HG03520 (cell line): ENCODE measurements around the gene RNGTT.
"Not testable (repeated sequence)": the region's sequence is repeated elsewhere in the genome, so short reads cannot be mapped to it uniquely, and the experiment has no call there.

Experiments used
- ATAC-seq: cut with Tn5 transposase; IDR thresholded peaks from one replicate; pipeline ENCODE4 v1.9.1; 2021; ENCODE audit warnings: mild to moderate bottlenecking, moderate library complexity; ENCODE audit not compliant: unreplicated experiment

RNGTT gene

DNA sequence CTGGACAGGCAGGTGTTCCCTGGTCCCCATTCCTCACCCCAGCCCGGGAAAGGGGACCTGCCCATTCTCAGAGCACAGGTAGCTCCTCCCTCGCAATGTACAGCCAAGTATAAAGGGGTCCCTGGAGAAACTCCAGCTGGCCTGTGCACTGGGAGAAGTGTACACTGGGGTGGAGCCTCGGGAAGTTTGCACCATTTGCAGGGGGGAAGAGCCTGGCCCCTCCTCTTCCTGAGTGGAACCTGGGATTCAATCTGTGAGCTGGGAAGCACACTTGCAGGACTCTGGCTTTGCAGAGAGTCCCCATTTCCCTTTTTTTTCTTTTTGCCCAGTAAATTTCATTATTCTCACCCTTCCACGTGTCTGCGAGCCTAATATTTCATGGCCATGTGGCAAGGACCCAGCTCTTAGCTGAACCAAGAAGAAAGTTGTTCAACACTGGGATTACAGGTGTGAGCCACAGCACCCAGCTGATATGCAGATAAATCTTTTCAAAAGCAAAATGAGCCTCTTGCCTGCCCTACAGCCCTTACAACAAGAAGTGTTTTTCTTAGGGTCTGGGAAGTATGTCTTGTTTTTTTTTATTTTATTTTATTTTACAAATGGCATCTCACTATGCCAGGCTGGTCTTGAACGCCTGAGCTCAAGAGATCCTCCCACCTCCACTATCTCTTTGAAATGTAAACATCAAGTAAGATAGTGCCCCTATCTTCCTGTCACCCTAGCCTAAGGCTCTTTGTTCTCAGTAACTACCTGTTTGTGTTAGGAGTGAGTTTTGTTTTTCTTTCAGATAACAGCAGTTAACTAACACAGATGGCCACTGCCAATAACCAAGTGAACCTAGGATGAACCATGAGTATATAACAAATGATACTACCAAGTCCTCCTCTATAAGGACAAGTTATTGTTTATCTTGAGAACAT, 9.3 kb upstream of the RNGTT start:
- ATAC-seq = no peak

DNA sequence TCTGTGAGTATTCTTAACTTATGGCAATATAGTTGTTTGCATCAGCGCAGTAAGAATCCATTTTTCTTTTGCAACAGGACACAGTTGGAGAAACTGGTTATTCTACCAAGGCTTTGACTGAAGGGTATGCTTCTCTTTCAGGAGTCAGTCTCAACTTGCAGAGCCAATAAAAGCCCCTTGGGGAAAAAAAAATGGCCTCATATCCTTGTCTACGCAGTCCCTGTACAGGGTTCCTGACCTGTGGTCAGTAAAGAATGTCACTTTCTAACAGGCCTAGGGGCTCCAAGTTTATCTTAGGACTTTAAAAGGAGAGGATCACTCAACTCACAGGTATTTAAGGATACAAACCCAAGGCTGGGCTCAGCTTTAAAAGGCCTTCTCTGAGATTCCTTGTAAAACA, 6.9 kb upstream of the RNGTT start:
- no peak for ATAC-seq

DNA sequence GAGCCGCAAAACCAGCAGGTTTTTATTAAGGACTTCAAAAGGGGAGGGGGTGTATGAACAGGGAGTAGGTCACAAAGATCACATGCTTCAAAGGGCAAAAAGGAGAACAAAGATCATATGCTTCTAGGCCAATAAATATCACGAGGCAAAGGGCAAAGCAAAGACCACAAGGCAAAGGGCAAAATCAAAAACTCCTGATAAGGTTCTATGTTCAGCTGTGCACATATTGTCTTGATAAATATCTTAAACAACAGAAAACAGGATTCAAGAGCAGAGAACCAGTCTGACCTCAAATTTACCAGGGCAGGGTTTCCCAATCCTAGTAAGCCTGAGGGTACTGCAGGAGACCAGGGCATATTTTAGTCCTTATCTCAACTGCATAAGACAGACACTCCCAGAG, 5.8 kb upstream of the RNGTT start:
- not testable (repeated sequence) for ATAC-seq

DNA sequence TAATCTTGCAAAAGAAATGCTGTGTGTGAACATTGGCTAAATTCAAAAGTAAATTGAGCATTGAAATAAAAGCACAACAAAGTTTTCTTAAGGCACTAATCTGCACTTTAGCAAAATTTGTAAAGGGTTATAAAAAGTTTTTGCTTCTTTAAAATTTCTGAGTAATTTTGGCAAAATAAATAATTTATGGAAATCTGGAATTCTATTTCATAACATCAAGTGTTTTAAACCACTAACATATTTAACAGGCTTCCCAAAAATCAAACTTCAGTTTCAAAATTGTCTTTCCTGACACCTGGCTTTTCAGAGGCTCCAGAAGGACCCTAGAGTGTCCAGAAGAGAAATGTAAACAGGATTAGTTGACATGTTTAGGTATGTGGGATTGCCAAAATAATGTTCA, 4.5 kb upstream of the RNGTT start:
- ATAC-seq = no peak

DNA sequence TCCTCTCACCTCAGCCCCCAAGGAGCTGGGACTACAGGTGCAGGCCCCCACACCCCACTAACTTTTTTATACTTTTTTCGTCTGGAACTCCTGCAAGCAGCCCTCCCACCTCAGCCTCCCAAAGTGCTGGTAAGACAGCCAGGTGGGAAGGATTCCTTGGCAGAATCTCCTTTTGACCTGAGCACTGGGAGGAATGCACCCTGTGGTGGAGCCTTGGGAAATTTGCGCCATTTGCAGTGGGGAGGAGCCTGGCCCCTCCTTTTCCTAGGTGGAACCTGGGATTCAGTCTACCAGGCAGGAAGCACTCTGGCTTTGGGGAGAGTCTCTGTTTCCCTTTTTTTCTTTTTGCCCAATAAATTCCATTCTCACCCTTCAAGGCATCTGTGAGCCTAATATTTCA, 2.3 kb upstream of the RNGTT start:
- no peak for ATAC-seq

DNA sequence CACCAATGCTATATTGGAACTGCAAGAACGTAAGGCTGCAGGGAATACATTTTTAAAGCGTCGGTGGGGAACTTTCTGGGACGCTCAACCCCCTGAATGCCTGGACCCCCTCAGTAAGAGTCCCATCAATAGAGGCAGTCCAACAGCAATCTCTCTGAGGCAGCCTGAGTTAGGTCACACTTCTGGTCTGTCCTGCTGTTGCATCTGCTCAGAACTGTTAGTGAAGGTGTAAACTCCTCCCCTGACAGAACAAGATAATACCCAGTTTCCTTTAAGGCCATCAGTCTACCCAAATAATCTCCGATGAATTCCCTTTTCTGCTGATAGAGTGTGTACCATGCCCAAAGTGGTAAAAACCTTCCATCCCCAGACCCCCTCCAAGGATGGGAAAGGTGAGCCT, 1.1 kb upstream of the RNGTT start:
- ATAC-seq = no peak

DNA sequence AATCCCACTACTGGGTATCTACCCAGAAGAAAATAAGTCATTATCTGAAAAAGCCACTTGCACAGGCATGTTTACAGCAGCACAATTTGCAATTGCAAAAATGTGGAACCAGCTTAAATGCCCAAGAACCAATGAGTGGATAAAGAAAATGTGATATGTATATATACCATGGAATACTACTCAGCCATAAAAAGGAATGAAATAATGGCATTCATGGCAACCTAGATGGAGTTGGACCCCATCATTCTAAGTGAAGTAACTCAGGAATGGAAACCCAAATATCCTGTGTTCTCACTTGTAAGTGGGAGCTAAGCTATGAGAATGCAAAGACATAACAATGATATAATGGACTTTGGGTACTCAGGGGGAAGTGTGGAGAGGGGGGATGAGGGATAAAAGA, 4.6 kb downstream of the RNGTT start:
- ATAC-seq = no peak

DNA sequence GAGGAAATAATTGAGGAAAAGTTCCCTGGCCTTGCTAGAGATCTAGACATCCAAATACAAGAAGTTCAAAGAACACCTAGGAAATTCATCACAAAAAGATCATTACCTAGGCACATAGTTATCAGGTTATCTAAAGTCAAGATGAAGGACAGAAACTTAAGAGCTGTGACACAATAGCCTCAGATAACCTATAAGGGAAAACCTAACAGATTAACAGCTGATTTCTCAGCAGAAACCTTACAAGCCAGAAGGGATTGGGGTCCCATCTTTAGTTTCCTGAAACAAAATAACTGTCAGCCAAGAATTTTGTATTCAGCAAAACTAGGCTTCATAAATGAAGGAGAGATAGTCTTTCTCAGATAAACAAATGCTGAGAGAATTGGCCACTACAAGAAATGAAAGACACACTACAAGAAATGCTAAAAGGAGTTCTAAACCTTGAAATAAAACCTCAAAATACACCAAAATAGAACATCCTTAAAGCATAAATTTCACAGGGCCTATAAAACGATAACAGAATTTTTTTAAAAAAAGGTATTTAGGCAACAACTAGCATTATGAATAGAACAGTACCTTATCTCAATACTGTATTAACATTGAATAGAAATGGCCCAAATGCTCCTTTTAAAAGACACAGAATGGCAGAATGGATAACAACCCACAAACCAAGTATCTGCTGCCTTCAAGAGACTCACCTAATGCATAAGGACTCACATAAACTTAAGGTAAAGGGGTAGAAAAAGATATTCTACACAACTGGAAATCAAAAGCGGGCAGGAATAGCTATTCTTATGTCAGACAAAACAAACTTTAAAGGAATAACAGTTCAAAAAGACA, 9.7 kb downstream of the RNGTT start:
- no peak for ATAC-seq

DNA sequence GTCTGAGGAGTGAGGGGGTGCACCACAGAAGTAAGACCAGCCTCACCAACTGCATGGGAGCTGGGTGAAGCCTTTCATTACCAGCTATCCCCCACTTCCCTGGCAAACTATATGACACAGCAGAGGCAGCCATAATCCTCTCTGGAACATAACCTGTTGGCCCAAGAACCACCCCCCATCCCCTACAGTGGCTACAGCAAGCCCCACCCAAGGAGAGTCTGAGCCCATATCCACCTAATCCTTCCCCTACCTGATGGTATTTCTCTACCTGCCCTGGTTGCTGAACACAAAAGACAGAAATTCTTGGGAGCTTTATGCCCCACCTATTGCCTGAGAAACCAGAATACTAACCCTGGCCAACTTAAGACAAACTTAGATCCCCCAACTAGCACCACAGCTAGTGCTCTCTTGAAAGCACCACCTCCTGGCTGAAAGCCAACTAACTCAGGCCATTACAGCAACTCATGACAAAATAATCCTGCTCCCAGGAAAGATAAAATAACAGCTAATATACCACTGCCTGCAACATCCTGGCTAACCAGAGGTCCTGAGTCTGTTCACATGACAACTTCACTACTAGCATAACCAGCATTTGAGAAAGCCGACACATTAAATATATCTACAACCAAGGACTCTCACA, 11.2 kb downstream of the RNGTT start:
- no peak for ATAC-seq

DNA sequence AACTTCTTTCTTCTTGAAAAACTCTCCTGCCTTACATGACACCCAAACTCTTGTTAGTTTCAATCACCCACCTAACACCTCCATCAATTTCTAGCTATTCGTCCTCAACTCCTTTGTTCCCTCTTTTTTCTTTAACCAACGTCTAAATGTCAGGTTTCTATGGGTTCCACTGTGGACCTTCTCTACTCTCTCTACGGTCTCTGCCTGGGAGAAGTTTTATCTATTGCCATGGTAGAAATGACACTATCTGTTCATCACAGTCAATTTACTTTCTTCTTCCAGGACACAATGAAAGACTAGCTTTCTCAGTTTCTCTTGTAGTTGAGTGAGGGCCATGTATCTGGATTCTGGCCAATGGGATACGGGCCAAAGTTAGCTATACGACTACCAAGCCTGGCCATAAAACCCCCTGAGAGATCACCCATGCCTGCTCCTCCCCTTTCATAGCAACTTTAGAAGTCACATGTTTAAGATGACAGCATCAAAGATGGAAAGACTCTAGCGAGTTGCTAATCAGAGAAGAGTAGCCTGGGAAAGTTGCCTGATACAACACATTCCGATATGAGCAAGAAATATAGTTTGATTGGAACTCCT, 17.9 kb downstream of the RNGTT start:
- no peak for ATAC-seq

DNA sequence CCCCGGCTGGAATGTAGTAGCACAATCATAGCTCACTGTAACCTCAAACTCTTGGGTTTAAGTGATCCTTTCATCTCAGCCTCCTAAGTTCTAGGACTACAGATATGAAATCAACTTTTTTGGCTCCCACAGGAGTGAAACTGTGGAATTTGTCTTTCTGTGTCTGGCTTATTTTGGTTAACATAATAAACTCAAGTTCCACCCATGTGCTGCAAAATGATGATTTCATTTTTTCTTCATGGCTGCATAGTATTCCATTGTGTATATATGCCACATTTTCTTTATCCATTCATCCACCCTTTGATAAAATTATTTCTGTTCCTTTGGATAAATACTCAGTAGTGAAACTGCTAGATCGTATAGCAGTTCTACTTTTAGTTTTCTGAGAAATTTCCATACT, 29.9 kb downstream of the RNGTT start:
- no peak for ATAC-seq

DNA sequence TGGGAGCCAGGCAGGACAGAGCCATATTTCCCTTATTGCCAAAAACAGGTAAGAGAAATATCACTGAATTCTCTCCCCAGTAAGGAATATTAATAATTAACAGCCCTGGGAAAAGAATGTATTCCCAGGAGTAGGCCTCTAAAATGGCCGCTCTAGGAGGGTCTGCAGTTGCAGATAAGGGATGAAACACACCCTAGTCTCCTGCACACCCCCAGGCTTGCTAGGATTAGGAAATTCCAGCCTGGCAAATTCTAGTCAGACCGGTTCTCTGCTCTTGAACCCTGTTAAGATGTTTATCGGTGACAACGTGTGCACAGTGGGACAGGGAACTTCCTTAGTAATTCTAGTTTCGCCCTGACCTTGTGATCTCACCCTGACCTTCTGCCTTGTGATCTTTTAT, 31.4 kb downstream of the RNGTT start:
- ATAC-seq = not testable (repeated sequence)

DNA sequence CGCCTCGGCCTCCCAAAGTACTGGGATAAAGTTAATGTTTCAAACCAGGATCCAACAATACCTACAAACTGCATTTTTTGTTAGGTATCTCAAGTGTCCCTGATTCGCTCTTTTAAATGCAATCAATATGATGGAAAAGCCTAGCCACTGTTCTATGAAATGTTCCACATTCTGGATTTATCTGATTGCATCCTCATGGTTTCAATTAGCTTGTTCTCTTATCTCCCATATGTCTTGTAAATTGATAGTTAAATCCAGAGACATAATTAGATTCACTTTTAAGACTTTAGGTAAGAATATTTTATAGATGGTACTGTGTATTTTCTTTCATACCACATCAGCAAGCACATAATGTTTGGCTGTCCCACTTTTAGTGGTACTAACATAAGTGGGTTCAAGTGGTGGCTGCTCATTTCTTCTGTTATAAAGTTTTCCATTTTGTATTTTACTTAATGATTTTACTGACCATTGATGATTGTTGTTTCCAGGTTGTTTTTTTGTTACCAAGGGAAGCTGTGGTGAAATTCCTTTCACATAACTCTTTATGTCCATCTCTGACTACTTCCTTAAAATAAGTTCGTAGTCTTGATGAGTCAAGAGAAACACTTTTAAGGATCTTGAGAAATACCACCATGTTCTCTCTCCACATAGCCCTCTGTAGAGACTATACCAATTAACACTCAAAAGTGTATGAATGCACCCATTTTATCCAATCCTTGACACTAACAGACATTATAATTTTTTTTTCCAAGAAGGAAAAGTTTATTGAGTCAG, 40.5 kb downstream of the RNGTT start:
- ATAC-seq = no peak

DNA sequence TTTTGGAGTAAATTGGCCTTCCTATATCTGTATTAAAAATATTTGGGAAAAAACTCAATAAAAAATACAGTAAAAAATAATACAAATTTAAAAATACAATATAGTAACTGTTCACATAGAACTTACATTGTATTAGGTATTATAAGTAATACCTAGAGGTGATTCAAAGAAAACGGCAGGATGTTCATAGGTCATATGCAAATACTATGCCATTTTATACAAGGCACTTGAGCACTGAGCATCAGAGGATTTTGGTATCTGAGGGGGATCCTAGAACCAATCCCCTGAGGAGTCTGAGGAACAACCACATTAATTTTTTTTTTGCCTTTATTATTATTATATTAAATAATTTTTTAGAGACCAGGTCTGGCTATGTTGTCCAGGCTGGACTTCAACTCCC, 41.7 kb downstream of the RNGTT start:
- ATAC-seq = no peak

DNA sequence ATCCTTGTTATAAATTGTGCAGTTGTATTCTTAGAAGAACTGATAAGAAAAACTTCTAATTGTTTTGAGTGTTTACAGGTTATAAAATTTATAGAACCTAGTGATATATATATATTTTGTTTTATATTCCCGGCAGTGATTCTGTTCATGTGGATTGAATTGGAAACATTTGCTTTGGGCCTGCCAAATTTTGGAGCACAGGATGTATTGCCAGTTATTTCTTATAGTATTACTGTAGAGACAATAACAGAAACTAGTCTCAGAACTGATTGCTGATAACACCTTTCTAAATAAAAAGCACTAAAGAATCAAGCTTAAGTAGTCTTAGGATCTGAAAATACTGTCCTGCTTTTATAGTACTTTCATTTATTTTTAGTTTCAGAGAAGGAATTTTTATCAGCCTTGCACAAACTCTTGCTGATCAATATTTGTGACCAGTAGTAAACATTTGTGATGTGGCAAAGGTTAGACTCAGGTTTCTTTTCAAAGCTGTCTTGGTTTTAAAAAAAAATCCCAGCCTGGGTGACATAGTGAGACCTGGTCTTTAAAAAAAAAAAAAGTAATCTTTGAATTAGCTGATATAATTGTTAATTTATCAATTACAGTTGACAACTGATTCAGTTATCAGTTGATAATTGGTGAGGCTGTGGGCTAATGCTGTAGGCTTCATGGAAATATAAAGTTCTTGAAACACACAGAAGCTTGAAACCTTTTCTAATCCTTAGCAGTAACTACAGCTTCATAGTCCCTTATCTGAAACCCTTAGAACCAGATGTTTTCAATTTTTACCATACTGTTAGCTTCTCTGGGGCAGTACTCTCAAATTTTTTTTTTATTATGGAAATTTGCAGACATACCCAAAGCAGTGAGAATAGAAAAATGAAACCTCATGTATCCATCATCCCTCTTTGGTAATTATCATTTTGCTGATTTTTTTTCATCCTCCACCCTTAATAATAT, 42.4 kb downstream of the RNGTT start:
- no peak for ATAC-seq

DNA sequence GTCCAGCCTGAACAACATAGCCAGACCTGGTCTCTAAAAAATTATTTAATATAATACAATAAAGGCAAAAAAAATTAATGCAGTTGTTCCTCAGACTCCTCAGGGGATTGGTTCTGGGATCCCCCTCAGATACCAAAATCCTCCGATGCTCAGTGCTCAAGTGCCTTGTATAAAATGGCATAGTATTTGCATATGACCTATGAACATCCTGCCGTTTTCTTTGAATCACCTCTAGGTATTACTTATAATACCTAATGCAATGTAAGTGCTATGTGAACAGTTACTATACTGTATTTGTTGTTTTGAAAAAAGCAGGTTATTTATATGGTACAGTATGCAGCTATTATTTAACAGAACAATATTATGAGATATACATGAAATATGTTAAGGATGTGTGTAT, 43.3 kb downstream of the RNGTT start:
- no peak for ATAC-seq

DNA sequence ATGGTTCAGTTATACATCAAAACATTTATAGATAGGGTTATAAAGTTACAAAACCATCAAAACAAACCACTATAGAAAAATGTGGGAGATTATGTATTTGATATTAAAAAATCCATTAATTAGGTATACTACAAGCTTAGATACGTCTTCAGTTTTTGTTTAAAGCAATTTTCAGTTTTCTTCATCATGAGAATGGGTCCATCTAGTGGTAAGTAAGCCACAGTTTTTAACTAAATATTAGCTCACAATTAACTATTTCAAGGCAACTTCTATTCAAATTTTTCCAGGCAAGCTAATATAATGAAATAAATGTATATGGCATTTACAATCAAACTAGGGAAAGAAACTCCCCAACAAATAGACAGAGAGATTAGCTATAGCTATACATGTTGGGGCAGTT, 44.4 kb downstream of the RNGTT start:
- no peak for ATAC-seq

DNA sequence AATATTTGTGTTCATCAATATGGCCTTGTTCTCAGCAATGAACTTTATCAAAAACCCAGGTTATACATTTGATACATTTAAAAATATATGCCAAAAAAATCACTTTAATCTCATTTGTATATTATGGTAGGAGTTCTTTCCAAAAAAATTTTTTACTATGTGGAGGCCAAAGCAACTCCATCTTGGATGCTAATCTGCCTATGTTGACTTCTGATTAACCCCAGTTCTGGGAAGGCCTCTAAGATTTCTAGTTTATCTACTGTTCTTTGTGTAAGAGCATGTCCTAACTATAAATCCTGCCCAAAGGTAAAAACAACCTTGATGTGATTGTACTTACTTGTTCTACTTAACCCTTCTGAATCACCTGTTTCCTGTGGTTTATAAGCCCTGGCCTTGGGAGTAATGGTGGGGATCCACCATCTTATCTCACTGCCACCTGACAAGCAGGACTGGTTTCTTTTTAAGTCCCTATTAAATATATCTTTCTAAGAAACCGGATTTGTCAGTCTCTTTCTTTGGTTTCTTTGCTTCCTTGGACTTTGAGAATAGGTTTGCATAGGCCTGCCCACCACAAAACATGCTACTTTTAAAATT, 46.7 kb downstream of the RNGTT start:
- no peak for ATAC-seq
